NCI-H1694 (cell line): ENCODE measurements around the gene STAP2.
"Not testable (repeated sequence)": the region's sequence is repeated elsewhere in the genome, so short reads cannot be mapped to it uniquely, and the experiment has no call there.

Source experiments
- DNase-seq: peaks from one replicate; lab custom pipeline; 2025; lab: John Stamatoyannopoulos, UW

Gene STAP2

DNA sequence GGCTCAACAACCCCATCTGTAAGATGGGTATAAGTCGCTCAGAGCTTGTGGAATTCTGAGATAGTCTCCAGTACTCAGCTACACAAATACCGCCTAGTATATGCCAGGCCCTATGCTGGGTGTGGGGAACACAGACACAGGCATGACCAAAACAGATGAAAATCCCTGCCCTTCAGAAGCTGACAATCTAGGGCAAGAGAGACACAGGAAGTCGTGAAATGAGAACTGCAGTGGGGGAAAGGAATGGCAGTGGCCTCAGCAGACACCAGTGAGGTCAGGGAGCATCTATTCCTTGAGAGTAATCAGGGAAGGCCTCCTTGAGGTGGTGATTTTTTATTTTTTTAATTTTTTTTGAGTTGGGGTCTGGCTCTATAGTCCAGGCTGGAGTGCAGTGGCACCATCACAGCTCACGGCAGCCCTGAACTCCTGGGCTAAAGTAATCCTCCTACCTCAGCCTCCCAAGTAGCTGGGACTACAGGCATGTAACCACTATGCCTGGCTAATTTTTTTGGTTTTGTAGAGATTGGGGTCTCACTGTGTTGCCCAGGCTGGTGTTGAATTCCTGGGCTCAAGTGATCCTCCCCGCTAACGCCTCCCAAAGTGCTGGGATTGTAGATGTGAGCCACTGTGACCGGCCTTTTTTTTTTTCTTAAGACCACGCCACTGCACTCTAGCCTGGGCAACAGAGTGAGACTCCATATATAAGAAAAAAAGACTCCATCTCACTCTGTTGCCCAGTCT is 39.6 kb downstream of the STAP2 start:
- DNase-seq: no peak

DNA sequence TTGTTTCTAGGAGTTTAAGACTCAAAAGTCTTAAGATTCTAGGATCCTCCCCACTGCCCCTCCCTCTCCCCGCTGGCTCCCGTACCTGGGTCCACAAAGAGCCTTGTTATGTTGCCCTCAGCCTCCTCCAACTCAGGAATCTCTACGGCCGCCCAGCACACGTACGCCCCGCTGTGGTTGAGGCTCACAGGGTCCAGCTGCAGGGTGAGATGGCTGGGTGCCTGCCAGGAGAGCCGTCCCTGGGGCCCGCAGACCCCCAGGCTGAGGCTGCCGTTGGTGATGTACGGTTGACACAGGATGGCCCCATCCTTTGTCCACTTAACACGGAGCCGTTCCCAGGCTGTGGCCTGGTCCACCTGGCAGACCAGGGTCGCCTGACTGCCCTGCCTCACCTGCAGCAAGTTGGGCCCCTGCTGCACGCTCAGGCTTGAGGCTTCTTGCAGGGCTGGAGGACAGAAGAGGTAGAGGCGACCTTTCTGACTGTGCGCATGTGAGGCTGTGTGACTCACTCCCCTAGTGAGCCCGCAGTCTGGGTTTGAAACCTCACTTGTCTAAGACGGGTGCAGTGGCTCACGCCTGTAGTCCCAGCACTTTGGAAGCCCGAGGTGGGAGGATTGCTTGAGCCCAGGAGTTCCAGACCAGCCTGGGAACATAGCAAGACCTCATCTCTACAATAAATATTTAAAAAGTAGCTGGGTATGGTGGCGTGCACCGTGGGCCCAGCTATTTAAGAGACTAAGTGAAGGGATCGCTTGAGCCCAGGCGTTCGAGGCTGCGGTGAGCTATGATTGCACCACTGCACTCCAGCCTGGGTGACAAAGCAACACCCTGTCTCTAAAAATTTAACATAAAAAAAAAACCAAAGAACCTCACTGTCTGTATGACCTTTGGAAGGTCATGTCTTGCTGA is 40.5 kb downstream of the STAP2 start:
- DNase-seq: no peak

DNA sequence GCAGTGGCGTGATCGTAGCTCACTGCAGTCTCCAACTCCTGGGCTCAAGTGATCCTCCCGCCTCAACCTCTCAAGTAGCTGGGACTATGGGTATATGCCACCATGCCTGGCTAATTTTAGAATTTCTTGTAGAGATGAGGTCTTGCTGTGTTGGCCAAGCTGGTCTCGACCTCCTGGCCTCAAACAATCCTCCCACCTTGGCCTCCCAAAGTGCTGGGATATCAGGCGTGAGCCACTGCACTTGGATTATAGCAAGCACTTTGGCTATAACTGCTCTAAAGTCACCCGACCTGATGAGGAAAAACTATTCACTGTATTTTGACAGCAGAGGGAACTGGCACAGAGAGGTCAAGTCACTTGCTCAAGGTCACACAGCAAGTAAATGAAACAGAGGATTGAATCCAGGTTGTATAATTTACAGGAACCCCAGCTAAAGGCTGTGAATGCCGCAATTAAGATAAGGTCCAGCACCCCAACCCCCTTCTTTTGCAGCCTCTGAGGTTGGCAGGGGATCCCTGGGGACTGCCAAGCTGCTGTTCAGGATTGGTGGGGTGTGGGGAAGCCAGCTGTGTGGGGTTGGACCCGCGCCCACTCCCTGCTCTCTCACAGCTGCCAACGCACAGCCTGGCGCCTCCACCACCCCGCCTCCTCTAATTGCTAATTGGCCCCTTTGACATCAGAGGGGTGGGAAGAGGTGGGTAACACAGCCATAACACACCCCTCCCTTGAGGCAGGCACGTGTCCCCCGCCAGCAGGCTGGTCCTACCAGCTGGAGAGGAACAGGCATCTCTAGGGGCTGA is 42.5 kb downstream of the STAP2 start:
- DNase-seq: peak; percentile 95

DNA sequence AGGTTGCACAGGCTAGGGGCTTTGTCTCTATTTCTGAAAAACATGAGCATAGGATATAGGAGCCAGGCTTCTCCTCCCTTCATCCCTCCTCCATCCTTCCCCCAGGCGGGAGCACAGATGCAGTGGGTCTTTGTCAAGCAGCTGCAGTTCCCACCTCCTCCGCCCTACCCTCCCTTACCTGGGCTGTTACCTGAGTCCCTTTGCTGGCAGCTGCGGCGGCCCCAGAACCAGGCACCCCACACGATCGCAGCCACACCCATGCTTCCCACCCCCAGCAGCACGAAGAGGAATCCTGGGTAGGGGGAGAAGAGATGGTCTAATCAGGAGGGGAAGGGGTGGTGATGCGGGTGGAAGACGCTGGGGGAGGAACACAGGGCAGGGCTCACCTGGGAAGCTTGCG is 44.2 kb downstream of the STAP2 start:
- no peak for DNase-seq

DNA sequence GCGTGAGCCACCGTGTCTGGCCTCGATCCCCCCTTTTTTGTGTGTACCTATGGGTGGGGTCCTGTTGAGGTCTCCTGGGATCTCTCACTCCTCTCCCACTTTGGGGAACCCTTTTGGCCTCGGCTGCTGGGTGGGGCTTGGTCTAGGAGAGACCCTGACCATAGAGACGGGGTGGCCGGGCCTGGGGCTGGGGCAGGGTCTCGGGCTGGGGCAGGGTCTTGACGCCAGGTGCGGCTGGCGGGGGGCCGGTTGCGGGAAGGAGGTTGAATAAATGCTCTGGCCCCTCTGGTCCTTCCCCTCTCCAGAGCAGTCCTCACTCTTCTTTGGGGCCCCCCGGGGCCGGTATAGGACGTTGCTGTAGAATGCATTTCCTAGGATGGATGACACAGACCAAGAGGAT is 46.1 kb downstream of the STAP2 start:
- DNase-seq: no peak

DNA sequence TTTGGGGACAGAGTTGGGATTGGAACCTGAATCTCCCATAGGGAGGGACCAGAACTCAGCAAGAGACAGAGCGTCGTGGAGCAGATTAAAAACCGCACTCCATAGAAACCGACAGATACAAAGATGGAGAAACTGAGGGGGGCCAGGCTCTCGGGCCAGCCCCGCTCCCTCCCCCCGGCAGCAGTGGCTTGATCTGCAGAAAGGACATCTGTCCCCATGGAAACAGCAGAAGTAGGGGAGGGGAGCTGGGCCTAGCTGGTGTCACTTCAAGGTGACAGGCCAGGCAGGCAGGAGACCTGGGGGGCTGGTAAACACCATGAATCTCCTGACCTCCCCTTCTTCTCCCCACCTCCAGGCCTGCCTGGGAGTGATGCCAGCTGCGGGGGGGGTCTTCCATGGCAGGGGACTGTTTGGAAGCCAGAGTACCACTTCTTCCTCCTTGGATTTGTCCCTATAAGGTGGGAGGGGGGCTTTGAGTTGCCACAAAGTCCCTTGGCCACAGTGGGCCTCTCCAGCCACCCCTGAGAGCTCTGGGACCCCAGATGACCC is 47.4 kb downstream of the STAP2 start:
- no peak for DNase-seq

DNA sequence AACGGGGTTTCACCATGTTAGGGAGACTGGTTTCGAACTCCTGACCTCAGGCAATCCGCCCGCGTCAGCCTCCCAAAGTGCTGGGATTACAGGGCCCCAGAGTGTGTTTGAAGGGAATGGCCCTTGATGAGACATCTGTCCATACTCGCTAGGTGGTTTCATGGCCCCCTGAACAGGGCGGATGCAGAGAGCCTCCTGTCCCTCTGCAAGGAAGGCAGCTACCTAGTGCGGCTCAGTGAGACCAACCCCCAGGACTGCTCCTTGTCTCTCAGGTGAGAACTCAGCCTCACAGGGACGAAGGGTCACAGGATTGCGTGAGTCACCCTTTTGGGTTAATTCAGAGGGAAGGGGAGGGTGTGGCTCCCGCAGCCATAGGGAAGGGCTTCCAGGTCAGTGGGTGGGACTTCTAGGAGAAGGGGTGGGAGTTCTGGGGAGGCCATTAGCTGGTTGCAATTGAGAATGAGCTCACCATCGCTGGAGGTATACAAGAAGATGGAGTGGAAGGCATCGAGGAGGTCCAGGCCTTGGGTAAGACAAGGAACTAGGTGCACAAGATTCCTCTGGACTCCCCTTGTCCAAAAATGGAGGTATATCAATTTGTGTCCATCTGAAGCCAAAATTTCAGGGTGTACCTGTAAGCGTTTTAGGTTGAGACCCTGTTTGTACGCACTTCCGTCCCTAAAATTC is 50.4 kb downstream of the STAP2 start:
- no peak for DNase-seq

DNA sequence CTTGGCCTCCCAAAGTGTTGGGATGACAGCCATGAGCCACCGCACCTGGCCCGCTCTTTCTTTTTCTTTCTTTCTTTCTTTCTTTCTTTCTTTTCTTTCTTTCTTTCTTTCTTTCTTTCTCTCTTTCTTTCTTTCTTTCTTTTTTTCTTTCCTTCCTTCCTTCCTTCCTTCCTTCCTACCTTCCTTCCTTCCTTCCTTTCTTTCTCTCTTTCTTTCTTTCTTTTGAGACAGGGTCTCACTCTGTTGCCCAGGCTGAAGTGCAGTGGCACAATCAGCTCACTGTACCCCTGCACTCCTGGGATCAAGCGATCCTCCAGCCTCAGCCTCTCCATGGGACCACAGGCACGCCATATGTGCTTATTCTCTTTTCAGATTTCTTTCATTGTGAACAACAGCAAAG is 52.5 kb downstream of the STAP2 start:
- not testable (repeated sequence) for DNase-seq

DNA sequence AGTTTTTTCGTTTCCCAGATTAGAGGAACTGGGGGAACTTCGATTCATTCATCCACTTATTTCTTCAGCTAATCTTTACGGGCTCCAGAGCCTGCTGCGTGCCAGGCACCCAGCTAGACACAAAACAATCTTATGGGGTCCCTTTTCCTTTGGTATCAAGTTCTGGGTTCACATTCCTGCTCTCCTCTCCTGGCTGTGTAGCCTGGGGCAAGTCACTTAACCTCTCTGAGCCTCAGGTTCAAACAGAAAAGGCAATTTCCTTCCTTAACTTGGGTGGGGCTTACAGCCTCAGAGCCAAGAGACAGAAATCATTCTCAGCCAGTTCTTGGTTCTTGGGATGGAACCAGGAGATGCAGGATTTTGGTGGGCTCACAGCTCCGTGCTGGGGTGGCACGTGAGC is 53.7 kb downstream of the STAP2 start:
- DNase-seq: no peak

DNA sequence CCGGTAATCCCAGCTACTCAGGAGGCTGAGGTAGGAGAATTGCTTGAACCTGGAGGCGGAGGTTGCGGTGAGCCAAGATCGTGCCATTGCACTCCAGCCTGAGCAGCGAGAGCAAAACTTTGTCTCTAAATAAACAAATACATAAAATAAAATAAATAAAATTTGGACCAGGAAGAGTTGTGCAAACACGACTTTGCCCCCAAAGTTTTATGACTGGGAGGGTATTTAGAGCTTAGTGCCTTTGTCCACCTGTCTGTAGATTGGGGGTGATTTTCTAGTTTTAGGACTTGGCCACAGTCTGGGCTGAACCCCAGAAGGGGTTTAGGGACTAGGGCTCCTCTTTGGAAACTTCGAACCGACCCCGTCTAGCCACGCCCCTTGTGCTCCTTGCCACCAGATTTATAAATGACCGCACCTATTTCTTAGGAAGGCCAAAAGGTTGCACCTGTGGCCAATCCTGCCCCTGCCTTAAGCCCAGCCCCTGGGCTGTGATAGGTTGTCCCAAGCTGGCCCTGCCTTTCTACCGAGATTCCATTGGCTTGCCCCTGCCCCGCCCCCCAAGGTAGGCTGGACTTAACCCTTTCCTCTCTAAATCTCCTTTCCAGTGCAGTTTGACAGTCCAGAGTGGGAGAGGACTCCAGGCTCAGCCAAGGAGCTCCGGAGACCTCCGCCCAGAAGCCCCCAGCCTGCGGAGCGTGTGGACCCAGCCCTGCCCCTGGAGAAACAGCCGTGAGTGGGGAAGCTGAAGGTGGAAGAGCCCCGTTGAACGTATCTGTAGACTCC is 54.3 kb downstream of the STAP2 start:
- DNase-seq: no peak

DNA sequence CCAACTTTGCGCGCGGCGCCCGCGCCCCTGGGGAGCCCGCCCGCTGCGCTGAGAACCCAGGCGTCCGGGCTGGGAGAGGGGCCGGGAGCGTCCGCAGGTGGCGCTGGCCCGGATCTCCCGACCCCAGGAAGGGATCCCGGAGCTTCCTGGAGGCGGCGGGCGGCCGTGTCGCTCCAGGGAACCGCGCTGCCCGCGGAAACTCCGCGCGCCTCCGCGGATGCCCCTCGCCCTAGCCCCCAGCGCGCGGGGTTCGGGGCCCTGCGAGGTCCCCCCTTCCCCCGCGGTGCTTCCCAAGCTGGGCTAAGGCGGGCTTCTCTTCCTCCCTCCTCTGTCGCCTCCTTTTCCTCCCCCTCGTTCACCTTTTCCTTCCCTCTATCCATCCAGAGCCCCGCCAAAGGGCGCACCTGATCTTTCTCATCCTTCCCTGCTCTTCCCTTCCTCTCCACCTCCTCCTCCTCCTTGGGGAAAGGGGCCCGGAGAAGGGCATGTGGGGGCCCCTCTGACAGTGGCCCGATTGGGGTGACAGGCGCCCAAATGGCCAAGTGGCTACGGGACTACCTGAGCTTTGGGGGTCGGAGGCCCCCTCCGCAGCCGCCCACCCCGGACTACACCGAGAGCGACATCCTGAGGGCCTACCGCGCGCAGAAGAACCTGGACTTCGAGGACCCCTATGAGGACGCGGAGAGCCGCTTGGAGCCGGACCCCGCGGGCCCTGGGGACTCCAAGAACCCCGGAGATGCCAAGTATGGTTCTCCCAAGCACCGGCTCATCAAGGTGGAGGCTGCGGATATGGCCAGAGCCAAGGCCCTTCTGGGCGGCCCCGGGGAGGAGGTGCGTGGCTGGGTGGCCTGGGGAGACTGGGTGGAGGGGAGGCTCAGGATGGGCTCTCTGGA is 58.9 kb downstream of the STAP2 start:
- no peak for DNase-seq

DNA sequence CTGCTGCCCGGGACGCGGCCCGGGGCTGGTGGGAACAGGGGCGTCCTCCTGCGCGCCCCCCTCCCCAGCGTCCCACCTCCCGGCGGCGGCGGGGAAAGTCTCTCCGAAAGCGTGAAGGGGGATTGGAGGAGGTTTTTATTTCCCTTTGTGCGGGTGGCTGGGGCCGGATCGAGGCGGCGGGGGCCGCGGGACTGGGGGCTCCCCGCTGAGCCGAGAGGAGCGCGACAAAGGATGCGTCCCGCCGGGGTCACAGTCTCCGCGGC is 59.4 kb downstream of the STAP2 start:
- no peak for DNase-seq

DNA sequence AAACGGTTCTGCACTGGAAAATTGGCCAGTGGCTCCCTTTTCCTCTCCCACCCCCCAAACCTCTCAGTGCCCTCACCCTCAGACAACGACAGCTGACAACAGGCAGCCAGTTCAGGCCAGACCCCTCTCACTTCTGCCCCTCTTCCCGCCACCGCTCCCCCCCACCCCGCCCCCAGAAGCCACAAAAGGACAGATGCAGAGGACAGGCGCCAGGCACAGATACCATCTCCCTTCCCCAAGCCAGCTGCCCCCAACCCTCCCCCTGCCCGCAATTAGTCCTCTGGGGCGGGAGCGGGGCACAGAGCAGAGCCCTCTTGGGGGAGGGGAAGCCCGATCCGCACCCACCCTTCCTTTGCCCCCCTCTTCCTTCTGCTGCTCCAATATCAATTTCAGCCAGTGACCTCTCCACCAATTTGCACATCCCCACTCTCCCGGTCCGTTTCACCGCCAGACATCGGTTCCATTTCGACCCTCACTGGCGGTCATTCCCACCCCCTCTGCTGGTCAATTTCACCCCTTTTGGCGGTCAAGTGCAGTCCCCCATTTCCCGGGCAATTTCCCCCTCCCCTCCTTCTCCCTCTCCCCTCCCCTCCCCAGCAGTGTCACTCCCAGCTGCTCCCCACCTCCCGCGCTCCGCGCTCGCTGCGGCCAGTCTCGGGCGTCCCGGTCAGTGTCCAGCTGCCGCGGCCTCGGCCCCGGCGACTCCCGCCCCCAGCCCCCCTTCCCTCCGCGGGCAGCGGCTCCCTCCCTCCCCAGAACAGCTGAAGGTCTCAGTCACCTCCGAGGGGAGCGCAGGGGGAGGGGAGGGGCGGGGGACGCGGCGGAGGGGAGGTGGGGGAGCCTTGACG is 60.0 kb downstream of the STAP2 start, which contains the start of gene SHD:
Gene SHD (plus strand): TSS at position 848 of the 848 bp plus-strand sequence. CDS start 798 bp downstream, outside the sequence.
- DNase-seq: no peak

DNA sequence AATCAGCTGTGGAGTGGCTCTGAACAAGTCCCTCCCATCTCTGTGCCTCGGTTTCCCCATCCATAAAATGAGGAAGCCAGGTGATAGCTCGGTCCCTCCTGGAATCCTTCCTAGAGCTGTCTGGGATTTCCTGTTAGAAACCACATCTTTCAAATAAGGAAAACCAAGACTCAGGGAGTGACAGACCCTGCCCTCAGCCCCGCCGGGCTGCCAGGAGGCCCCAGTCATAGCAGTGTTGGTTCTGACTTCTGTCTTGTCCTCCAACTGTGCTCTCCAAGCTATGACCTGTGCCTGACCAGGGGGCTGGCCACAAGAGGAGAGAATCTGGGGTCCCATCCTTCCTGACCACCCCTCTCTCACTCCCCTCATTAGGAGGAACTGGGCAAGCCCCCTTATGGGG is 60.6 kb downstream of the STAP2 start:
- DNase-seq: no peak

DNA sequence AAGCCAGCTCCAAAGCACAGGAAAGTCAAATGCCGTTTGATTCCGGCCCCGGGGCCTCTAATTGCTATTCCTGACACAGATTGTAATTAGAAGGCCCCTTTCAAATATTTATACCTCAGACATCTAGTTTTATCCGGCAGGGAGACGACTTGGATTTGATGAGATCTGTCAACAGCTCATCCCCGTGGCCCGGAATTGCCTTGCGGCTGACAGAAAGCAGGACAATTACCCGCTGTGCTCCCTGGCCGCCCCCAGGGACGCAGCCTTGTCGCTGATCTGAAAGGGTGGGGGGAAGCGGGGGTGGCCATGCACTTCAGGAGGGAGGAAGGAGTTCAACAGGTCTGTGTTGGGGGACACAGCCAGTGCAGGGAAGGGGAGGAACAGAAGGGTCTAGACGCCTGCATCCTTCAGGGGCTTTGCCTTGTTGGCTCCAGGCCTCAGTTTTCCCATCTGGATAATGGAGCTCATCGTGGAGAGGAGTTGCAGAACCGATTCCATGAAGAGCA is 61.4 kb downstream of the STAP2 start:
- no peak for DNase-seq

DNA sequence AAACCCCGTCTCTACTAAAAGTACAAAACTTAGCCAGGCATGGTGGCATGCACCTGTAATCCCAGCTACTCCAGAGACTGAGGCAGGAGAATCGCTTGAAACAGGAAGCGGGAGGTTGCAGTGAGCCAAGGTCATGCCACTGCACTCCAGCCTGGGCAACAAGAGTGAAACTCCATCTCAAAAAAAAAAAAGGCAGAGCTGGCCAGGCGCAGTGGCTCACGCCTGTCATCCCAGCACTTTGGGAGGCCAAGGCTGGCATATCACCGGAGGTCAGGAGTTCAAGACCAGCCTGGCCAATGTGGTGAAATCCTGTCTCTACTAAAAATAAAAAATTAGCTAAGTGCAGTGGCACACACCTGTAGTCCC is 64.3 kb downstream of the STAP2 start:
- DNase-seq: not testable (repeated sequence)
